ENCODE data around the gene FOXF1.

FOXF1 gene

DNA sequence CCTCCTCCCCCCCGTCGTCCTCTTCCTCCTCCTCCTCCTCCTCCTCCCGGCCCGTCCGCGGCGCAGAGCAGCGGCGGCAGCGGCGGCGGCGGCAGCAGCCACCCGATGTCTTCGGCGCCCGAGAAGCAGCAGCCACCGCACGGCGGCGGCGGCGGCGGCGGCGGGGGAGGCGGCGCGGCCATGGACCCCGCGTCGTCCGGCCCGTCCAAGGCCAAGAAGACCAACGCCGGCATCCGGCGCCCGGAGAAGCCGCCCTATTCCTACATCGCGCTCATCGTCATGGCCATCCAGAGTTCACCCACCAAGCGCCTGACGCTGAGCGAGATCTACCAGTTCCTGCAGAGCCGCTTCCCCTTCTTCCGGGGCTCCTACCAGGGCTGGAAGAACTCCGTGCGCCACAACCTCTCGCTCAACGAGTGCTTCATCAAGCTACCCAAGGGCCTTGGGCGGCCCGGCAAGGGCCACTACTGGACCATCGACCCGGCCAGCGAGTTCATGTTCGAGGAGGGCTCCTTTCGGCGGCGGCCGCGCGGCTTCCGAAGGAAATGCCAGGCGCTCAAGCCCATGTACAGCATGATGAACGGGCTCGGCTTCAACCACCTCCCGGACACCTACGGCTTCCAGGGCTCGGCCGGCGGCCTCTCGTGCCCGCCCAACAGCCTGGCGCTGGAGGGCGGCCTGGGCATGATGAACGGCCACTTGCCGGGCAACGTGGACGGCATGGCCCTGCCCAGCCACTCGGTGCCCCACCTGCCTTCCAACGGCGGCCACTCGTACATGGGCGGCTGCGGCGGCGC is at the start of gene FOXF1:
Gene FOXF1, plus strand, starts transcription at position 63 of the 797 bp plus-strand sequence. Its CDS starts 43 bp downstream, at position 106.
- DNase-seq (ENCODE audit: low read depth), result no peak

GRCh38 chr16:86461037-86461436 is 49.3 kb upstream of the FOXF1 start:
- no peak for DNase-seq (ENCODE audit: low read depth)

GRCh38 chr16:86462334-86463084 is 47.8 kb upstream of the FOXF1 start:
- DNase-seq (ENCODE audit: low read depth), result no peak

DNA sequence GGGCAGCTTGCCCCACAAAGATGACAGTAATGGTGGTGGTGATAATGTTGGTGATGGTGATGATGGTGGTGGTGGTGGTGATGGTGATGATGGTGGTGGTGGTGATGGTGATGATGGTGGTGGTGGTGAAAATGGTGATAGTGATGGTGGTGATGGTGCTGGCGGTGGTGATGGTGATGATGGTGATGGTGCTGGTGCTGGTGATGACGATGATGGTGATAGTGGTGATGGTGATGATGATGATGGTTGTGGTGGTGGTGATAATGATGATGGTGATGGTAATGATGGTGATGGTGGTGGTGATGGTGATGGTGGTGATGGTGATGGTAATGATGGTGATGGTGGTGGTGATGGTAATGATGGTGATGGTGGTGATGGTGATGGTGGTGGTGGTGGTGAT is 46.3 kb upstream of the FOXF1 start:
- no peak for DNase-seq (ENCODE audit: low read depth)

GRCh38 chr16:86465434-86465833 is 44.9 kb upstream of the FOXF1 start:
- DNase-seq (ENCODE audit: low read depth), result no peak

DNA sequence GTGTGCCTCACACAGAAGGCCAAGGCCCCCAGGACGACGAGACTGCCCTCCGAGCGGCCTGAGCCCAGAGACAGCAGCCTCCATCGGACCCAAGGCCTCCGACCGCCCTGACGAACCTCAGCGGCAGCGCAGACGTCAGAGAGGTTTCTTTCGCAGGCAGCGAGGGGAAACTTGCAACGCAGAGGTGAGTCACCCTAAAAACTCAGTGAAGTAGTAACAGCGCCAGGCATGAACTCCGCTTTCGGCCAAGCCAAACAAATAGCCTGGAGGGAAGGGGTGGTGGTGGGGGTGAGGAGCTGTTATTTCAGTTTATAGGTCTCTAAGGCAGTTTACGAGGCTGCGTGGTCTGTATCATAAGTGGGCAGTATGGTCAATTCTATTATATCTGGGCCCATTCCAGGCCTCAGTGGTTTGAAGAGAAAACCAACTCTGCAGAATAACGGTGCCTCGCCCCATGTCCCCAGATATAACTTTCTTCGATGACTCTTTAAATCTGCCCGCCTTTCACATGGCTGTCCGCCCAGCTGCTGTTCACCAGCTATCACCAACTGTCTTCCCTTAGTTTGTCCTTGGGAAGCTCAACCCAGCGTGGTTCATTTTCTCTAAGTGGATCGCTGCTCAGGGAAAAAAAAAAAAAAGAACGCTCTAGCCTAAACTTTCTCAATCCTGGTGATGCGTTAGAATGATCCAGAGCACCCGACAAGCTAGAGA is 43.5 kb upstream of the FOXF1 start:
- DNase-seq (ENCODE audit: low read depth), result no peak

GRCh38 chr16:86467490-86467889 is 42.8 kb upstream of the FOXF1 start:
- DNase-seq (ENCODE audit: low read depth), result no peak

- no peak for DNase-seq (ENCODE audit: low read depth)
These were observed 39.4 kb upstream of the FOXF1 start for GRCh38 chr16:86470964-86471363.

- DNase-seq (ENCODE audit: low read depth), result no peak
These were observed 38.4 kb upstream of the FOXF1 start for GRCh38 chr16:86471896-86472295.

- no peak for DNase-seq (ENCODE audit: low read depth)
These were observed 38.0 kb upstream of the FOXF1 start for GRCh38 chr16:86472366-86472765.

- DNase-seq (ENCODE audit: low read depth), result no peak
These were observed 33.3 kb upstream of the FOXF1 start for GRCh38 chr16:86476956-86477534.

- DNase-seq (ENCODE audit: low read depth), result no peak
These were observed 32.7 kb upstream of the FOXF1 start for GRCh38 chr16:86477642-86478041.

DNA sequence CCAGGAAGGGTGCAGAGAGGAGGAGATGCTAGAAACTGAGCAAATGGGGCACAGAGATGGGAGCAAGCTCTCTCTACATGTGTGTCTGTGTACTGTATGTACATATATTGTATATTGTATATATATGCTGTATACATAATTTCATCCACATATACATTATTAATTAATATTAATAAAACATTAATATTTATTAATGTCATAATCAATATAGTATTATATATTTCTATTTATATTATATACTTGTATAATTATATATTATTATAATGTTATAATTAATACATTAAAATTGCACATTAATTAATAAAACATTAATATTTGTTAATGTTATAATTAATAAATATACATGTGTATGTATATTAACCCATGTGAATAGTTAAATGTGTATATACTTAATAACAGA is 31.5 kb upstream of the FOXF1 start:
- no peak for DNase-seq (ENCODE audit: low read depth)

- no peak for DNase-seq (ENCODE audit: low read depth)
These were observed 30.9 kb upstream of the FOXF1 start for GRCh38 chr16:86479419-86479818.

DNA sequence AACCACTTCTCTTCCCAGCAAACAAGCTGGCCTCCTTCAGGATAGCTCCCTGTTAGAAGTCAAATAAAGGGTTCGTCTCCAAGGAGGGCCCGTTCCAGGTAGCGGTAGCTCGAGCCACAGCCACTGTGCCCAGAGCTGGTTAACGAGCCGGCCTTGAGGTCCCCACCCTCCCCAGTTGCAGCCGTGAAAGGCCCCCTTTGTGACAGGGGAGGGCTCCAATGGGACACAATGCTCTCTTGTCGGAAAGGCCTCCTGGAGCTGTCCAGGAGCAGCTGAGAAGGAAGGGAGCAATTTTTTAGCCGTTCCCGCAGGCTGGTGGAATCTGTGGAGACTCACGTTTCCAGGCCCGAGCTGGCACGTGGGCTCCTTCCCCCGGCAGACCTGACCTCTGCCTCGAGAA is 29.9 kb upstream of the FOXF1 start:
- no peak for DNase-seq (ENCODE audit: low read depth)

DNA sequence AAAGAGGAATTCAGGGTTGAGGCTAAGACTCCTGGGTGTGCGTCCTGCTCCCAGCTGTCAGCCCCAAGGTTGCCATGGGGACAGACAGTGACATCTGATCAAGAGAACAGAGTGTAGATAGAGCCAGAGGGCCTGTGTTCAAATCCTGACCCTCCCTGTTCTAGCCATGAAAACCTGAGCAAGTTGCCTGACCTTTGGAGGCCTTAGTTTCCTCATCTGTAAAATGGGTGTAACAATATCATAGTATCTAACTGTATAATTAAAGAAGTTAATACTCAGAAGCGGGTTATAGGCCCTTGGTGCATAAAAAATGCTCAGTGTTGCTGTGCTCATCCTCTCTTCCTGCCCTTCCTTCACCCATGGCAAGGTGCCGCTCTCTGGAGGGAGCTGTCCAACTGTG is 28.7 kb upstream of the FOXF1 start:
- no peak for DNase-seq (ENCODE audit: low read depth)

GRCh38 chr16:86484240-86484639 is 26.1 kb upstream of the FOXF1 start:
- no peak for DNase-seq (ENCODE audit: low read depth)

DNA sequence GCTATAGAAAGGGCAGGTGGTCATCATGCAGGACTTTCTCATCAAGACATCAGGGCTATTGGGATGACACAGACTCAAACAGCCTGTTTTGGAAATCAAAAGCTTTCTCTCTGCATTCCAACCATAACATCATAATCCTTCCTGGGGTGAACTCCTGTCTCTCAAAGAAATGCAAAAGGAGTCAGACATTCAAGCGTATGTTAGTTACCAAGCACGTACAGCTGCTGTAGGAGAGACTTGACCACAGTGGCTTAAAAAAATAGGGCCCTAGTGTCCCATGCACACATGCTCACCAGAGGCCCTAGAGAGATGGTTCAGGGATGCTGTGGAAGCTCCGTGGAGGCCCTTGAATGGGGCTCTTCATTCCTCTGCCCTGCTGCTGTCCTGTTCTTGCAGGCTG is 24.6 kb upstream of the FOXF1 start:
- DNase-seq (ENCODE audit: low read depth), result no peak

- no peak for DNase-seq (ENCODE audit: low read depth)
These were observed 19.3 kb upstream of the FOXF1 start for GRCh38 chr16:86490859-86491639.

DNA sequence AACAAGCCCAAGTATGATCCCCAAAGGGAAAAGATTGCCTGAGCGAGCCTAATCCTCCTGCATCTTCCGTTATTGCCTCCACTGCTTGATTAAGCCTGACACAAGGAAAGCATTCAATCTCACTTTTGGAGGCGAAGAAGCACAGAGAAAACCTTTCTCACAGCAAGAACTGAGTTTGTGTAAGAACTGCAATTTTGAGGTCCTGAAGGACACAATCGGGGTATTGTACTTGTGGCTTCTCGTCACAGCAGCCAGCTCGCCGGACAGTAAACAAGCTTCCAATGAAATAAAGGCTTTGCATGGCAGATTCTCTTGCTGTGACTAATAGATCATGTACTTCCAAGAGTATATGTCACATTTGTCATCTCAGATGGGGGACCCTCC is 18.7 kb upstream of the FOXF1 start:
- DNase-seq (ENCODE audit: low read depth), result no peak

GRCh38 chr16:86492267-86492960 is 17.9 kb upstream of the FOXF1 start:
- no peak for DNase-seq (ENCODE audit: low read depth)

All from activated T-cell treated with anti-CD3 and anti-CD28 coated beads for 1 hour (primary cell).